GDM1 (cell line): ENCODE data around the gene DRGX.

Experiments used
- DNase-seq: peaks from one replicate; lab custom pipeline; 2025; lab: John Stamatoyannopoulos, UW

DRGX gene

GRCh38 chr10:49361178-49361554 lies 34.7 kb downstream of the DRGX start:
- DNase-seq, result no peak

- DNase-seq, result no peak
These were observed 35.4 kb downstream of the DRGX start for GRCh38 chr10:49360271-49361177.

- DNase-seq, result no peak
These were observed 36.3 kb downstream of the DRGX start for GRCh38 chr10:49359349-49360270.

DNA sequence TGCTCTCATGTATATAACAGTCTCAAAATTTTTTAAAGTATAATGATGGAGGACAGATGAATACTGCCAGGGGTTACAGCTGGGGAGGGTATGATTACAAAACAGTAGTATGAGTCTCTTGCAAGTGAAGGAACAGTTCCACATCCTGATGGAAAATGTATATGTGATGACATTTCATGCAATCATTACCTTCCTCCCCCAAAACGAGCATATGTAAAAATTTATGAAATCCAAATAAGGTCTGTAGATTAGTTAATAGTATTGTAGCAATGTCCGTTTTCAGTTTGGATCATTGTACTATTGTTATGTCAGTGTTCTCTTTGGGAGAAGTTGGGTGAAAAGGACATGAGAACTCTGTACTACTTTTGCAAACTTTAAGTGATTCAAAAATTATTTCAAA lies 38.0 kb downstream of the DRGX start:
- DNase-seq, result no peak

DNA sequence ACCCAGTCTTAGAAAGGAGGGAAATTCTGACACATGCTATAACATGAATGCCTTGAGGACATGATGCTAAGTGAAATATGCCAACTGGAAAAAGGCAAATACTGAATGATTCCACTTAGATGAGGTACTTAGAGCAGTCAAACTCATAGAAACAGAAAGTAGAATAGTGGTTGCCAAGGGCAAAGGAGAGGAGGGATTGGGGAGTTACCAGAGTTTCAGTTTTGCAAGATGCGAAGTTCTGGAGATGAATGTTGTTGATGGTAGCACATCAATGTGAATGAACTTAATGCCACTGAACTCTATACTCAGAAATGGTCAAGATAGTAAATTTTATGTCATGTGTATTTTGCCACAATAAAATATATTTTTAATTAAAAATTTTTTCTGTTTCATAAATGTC lies 38.9 kb downstream of the DRGX start:
- DNase-seq, result no peak

DNA sequence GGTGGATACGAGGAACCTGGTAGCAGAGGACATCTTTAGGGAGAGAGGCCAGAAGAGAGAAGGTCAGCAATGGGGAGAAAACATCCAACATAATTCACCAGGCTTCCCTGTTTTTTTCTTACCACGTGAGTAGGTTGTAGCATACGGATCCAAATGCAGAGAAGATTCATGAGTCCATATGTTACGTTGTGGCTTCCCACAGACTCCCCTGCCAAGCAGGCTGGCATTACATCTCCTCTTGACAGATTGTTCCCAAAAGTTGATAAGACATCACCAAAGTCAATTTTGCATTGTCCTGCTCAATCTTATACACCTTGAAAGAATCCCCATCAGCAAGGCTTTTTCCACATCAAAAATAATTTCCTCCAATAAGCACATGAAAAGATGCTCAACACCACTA lies 39.7 kb downstream of the DRGX start:
- DNase-seq, result no peak

- DNase-seq, result no peak
These were observed 40.7 kb downstream of the DRGX start for GRCh38 chr10:49355221-49355620.

DNA sequence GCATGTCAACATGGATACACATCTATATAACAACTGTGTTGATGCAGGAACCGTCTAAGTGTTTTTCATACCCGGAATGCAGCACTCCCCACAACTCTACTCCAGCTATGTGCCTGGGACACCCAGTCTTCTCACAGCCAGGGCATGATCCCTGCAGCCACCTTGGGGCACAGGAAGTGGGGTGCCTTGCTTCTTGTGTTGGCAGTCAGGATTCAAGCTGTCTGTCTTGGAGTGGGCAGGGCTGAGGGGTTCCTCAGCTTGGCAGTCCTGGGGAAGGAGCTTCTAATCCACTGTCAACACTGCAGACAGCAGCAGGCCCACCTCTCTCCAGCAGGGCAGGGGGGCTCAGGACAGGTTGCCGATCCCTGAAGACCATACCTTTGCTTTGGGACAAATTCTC lies 41.3 kb downstream of the DRGX start:
- no peak for DNase-seq

- DNase-seq, result no peak
These were observed 41.9 kb downstream of the DRGX start for GRCh38 chr10:49353895-49354566.

GRCh38 chr10:49353026-49353894 lies 42.6 kb downstream of the DRGX start:
- no peak for DNase-seq

- DNase-seq, result no peak
These were observed 43.6 kb downstream of the DRGX start for GRCh38 chr10:49352323-49352722.

DNA sequence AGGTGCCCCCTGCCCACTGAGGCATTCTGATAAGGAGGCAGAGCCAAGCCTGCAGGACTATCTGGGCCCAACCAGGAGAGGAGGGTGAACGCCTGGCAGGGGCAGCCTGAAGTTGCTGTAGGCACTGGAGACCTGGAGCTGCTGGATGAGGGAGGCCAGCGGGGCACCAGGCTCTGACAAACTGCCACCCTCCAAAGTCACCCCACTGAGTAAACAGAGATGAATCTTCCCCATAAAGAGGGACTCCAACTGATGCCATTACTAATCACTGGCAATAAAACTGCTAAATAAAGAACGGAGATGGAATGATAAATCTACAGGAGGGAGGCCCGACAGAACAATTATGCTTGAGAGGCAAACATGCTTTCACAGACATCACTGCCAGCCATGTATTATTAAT lies 44.2 kb downstream of the DRGX start:
- DNase-seq, result no peak

- DNase-seq, result no peak
These were observed 44.9 kb downstream of the DRGX start for GRCh38 chr10:49350846-49351532.

DNA sequence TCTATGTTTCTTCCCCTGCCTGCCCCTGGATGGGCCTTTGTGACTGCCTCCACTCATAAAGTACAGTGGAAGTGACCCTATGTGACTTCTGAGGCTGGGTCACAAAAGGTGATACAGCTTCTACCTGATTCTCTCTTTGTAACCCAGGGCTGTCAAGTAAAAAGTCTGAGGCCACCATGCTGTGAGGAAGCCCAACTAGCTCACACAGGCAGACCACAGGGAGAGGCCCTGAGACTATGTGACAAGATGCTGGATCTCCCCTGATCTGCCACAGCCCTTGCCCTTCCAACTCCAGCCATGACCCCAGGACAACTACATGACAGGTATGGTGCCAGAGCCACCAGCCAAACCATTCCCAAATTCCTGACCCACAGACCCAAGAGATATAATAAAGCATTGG lies 45.8 kb downstream of the DRGX start:
- no peak for DNase-seq

DNA sequence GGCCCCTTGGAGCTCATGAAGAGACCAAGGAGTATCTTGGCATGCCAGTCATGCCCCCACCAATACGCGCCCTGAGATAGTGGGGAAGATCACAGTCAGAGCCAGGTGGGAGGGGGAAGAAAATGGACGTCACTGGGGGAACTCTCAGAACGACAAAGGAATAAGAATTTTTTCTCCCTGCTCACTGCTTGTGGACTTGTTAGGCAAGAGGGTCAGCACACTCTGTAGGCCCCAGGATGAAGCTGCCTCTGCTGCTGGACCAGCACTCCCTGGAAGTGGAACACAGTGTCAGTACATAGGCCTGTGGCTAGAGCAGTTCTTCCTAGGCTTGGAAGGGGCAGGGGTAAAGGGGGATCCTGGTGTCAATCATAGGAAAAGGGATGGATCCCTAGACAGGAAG lies 46.5 kb downstream of the DRGX start:
- DNase-seq, result no peak

GRCh38 chr10:49348593-49348992 lies 47.3 kb downstream of the DRGX start:
- no peak for DNase-seq

GRCh38 chr10:49347827-49348226 lies 48.1 kb downstream of the DRGX start:
- no peak for DNase-seq

DNA sequence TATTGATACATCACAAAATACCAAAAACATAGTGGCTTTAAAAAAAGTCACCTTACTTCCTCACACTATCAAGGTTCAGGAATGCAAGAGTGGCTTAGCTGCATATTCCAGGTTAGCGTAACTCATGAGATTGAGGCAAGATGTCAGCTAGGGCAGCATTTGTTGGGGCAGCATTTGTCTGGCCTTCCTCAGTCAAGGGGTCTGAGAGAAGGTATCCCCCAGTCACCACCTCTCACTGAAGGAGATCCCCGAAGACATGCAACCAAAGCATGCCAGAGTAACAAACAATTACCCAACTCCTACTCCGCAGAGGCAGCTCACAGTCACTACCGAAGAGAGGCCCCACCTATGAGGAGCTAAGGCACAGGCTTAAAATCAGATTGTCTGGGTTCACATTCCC lies 48.5 kb downstream of the DRGX start:
- DNase-seq, result no peak

GRCh38 chr10:49344840-49345239 lies 51.0 kb downstream of the DRGX start:
- no peak for DNase-seq

- DNase-seq, result no peak
These were observed 57.3 kb downstream of the DRGX start for GRCh38 chr10:49338604-49339003.
